Measurements from ENCODE around the gene SLC15A3. TPM values are rescaled to one million over a fixed set of nuclear protein-coding genes. Genes with fewer than 3 reads are reported as not detected.

The SLC15A3 gene
- total RNA-seq, 1 donor from 2014 or later = 0.86 TPM

GRCh38 chr11:60916669-60917206 is 35.2 kb downstream of the SLC15A3 start:
- intact Hi-C loops (cut with micrococcal nuclease) = loop anchor here (5.0 to 10.0 kb wide), 2 partner anchors 211 to 508 kb away; partner anchors contain the start of gene CPSF7

DNA sequence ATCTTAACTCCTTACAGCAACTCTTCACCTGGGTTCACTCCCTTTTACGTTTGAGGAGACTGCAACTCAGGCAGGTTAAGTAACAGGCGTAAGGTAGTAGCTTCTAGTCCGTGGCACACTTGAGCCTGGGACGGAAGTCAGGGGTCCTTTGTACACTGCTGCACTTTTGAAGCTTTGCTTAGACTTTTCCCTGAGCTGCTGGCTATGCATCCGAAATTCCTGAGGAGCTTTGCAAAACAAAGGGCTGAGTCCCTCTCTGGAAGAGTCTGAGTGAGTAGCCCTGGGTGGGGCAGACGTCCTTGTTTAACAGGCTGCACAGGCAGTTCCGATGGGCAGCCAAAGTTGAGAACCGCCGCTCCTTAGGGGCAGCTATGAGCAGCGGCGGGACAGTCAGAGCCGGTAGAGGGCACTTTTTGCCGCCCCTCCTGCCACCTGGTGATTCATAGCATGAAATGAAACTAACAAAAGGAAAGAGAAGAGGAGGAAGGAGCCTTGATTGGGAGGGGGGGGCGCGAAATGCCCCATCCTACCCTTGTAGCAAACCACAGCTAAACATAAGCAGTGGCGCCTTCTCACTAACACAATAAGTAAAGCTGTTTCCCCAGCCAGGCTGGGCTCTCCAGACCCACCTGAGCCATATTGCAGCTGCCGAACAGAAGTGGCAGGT is 36.6 kb downstream of the SLC15A3 start:
- intact Hi-C loops (cut with micrococcal nuclease) = loop anchor here (1.0 to 10.0 kb wide), 8 partner anchors 9 to 509 kb away; partner anchors contain the start of genes CCDC86, CD6, CPSF7 and DDB1

DNA sequence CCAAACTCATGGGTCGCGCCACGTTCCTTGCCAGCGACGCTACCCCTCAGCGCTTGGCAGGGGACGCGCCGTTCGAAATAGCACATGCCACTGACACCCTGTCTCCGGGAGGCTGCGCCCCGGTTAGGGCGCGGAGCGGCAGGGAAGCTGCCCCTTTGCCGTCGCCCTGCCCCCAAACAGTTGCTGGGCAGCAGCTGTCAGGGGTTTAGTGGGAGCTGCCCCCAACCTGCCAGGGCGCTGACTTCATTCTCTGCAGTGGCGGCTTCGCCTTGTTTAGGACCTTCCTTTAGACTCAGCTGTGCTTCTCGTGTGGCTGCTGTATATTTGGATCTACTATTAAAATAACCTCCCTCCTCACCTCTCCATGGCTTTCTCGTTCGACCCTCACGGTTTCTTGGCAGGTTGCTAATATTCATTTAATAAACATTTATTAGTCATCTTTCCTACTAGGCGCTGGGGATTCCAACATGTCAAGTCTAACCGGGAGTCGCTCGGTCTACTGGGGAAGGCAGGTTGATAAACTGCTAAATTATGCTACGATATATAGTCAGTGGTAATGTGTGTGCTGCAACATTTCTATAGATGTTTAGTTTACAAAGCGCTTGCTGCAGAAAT is 37.2 kb downstream of the SLC15A3 start:
- intact Hi-C loops (cut with micrococcal nuclease) = loop anchor here (1.0 to 10.0 kb wide), 8 partner anchors 8 to 510 kb away; partner anchors contain the start of genes CCDC86, CD6, CPSF7 and DDB1

DNA sequence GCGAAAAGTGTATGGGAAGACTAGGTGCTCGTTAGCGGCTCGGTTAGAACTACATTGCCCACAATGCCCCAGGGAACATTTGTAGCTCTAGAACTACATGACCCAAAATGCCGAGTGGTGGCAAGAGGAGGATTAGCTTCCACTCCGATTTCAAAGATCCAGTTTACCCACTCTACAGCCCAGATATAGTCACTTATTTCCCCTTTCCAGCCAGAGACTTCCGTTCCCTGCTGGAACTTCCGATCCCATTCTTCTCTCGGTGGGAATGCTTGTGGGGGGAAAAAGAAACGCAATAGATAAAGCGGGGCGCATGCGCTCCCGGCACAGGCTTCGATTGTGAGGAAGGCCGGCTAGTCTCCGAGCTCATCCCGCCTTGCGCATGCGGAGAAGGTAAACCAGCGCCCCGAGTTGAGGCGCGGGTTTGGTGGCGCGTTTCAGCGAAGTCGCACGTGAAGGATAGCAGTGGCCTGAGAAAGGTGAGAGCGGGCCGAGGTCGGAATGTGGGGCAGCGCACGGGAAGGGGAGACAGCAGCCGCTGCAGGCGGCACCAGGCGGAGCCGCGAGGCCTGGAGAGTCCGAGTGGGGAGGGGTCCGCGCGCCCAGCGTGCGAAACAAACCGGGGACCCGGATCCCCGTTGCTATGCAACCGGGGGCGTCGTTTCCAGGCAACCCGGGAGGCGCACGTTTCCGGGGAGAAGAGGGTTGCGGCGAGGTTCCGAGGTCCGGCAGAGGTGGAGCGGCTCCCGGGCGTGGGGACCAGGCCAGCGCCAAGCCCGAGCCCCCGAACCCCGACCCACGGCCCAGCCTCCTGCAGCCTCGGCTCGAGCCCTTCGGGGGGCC is 38.0 kb downstream of the SLC15A3 start, which contains the start of gene TMEM109:
TMEM109 (plus strand) TSS at position 366 of the 840 bp plus-strand sequence. CDS start 5,536 bp downstream, outside the sequence.
- intact Hi-C loops (cut with micrococcal nuclease) = loop anchor here (2.0 to 10.0 kb wide), 4 partner anchors 57 to 511 kb away; partner anchors contain the start of genes CCDC86, CD6, CPSF7 and DDB1

- intact Hi-C loops (cut with micrococcal nuclease) = loop anchor here (10.0 kb wide), 1 partner anchor 512 kb away; the partner anchor contains the start of gene CPSF7
Measured at GRCh38 chr11:60912851-60913528, 39.0 kb downstream of the SLC15A3 start.

DNA sequence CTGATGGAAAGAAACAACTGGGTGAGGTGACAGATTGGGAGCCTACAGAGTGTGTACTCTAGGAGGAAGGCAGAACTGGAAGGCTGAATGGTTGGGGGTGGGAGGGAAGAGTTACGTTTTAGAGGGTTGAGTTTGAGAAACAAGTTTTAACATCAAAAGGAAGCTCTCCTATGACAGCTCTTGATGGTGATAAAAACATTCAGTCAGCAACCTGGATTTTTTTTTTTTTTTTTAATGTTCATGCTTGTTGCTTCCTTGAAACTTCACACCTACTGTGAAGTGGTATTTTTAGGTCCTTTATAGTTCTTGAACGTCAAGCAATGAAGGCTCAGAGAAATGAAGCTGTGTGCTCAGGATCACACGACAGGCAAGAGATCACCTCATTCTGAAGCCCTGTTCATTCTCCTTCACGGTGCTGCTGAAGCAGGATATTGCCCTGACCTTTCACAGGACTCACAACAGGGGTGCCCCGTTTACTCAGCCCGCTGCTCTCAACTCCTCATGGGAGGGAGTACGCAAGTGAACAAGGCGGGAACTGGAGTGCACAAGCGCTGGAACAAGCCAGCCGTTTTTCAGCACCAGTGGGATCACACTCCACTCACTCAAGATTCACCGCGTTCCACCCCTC is 39.6 kb downstream of the SLC15A3 start:
- intact Hi-C loops (cut with micrococcal nuclease) = loop anchor here (10.0 kb wide), 1 partner anchor 512 kb away; the partner anchor contains the start of gene CPSF7

- intact Hi-C loops (cut with micrococcal nuclease) = loop anchor here (10.0 kb wide), 1 partner anchor 514 kb away; the partner anchor contains the start of gene CPSF7
Measured at GRCh38 chr11:60910711-60911380, 41.1 kb downstream of the SLC15A3 start.

- intact Hi-C loops (cut with micrococcal nuclease) = loop anchor here (10.0 kb wide), 1 partner anchor 515 kb away; the partner anchor contains the start of gene CPSF7
Measured at GRCh38 chr11:60910281-60910687, 41.7 kb downstream of the SLC15A3 start.

GRCh38 chr11:60909680-60910280 is 42.2 kb downstream of the SLC15A3 start:
- intact Hi-C loops (cut with micrococcal nuclease) = loop anchor here (10.0 kb wide), 1 partner anchor 515 kb away; the partner anchor contains the start of gene CPSF7

- intact Hi-C loops (cut with micrococcal nuclease) = no loop called here
Measured at GRCh38 chr11:60908803-60909202, 43.2 kb downstream of the SLC15A3 start.

GRCh38 chr11:60906132-60906972 is 45.6 kb downstream of the SLC15A3 start, which contains the start of gene PRPF19:
Gene PRPF19, minus strand, starts transcription at chr11:60906585. Its CDS starts 203 bp downstream, at chr11:60906382.
- intact Hi-C loops (cut with micrococcal nuclease) = loop anchor here (1.0 to 2.0 kb wide), 4 partner anchors 9 to 426 kb away; partner anchors contain the start of genes CCDC86, CD6, DDB1 and TKFC

GRCh38 chr11:60905551-60906113 is 46.3 kb downstream of the SLC15A3 start:
- intact Hi-C loops (cut with micrococcal nuclease) = loop anchor here (1.0 to 2.0 kb wide), 4 partner anchors 10 to 427 kb away; partner anchors contain the start of genes CCDC86, CD6, DDB1 and TKFC

DNA sequence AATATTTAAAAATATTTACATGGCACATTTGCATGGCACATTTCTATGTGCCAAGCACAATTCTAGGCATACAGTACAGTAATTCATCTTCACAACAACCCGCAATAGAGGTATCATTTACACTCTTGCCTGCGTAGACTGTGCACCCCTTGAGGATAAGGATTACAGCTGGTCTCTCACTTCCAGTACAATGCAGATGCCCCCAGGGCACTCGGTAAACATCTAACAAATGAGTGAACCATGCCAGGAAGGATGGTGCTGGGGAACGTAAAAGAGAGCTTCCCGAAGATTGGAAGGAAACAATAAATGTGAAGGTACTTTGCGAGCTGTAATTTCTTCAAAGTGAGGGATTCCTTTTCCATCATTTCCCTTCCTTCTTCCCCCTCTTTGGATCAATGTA is 46.9 kb downstream of the SLC15A3 start:
- intact Hi-C loops (cut with micrococcal nuclease) = no loop called here

GRCh38 chr11:60902625-60903024 is 49.4 kb downstream of the SLC15A3 start:
- intact Hi-C loops (cut with micrococcal nuclease) = no loop called here

- intact Hi-C loops (cut with micrococcal nuclease) = no loop called here
Measured at GRCh38 chr11:60900673-60901404, 51.1 kb downstream of the SLC15A3 start.

DNA sequence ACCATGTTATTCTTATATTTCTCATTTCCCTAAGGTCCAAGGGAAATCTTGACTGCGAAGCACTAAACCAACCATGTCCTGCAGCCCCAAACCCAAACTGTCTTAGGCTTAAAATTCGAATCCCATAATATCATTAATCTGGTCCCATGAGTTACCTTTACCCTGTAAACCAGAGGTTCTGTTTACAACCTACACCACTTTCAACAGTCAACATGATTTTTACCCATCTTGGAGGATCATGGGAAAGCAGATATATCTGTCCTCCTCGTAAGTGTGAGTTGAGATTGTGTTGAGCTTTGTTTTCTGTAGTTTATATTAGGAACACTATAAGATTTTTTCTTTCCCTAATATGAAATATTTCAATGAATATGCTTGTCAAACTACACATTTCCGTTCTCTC is 52.0 kb downstream of the SLC15A3 start:
- intact Hi-C loops (cut with micrococcal nuclease) = loop anchor here (1.0 kb wide), 2 partner anchors 69 to 125 kb away; no protein-coding TSS in a partner anchor
